ENCODE results near the gene ZDHHC14.

DNA sequence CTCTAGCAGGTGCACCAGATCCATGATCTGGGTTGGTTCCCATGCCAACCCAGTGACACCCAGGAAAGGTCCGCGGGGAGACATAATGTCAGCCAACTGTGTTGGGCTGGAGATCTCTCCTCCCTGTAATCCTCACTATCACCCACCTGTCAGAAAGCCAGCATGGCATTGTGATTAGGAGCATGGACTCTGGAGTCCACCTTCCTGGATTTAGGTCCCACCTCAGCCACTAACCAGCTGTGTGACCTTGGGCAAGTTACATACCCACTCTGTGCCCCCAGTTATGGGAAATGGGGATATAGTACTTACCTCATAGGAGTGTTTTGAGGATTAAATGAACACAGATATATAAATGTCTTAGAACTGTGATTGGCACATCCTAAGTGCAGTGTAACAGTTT is 97.9 kb downstream of the ZDHHC14 start:
- no peak for TF ChIP-seq POLR2A (IDR thresholded peaks at IDR 0.05; ENCODE audit: low read length)
- no peak for TF ChIP-seq GATA1 (IDR thresholded peaks at IDR 0.05; ENCODE audit: low read depth, low read length)
